Measurements from ENCODE around the gene ZNF454.

The ZNF454 gene

GRCh38 chr5:178993955-178994579 lies 53.1 kb downstream of the ZNF454 start:
- no peak for DNase-seq

DNA sequence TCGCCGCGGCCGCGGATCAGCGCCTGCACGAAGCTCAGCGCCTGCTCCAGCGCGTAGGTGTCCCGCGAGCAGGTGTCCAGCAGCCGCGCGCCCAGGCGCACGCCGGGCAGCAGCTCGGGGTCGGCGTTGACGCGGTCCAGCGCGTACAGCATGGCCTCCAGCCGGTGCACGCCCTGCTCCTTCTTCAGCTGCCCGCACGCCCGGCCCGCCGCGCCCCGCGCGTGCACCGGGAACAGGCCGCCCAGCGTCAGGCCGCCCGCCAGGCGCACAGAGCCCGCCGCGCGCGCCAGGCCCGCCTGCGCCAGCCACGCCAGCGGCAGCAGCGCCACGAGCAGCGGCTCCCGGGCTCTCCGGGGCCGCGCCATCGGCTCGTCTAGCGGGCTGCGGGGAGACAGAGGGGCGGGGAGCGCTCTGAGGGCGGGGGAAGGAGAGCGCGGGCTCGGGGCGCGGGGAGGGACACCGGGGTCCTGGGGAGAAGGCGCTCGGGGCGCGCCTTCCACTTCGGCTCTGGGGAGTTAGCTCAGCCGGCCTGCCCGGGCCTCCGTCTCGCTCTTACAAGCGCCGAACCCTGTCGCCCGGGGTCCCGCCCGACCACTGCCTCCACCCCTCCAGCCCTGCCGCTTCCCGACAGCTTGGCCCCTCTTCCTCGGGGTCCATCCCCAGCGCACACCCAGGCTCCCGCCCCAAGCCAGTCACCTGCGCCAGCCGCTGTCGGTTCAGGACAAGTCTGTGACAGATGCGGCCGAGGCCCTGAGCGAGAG lies 53.8 kb downstream of the ZNF454 start, which contains the start of gene GRM6:
Gene GRM6 (minus strand): TSS at position 741 of the 761 bp plus-strand sequence. CDS start 376 bp downstream, at position 365.
- DNase-seq, result no peak

DNA sequence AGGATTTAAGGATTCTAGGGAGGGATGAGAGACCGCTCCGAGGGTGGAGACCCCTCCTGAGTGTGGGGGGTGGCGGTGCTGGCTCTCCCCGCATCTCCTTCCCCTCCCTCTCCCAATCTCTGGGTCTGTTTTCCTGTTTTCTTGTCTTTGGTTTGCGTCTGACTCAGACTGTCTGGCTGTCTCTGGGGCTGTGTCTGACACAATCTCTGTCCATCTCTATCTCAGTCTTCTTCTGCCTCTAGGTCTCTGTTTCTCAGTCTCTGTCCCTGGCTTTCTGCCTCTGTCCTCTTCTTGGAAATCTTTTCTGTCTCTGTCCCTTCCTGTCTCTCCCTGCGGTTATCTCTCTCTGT lies 54.3 kb downstream of the ZNF454 start:
- no peak for DNase-seq

DNA sequence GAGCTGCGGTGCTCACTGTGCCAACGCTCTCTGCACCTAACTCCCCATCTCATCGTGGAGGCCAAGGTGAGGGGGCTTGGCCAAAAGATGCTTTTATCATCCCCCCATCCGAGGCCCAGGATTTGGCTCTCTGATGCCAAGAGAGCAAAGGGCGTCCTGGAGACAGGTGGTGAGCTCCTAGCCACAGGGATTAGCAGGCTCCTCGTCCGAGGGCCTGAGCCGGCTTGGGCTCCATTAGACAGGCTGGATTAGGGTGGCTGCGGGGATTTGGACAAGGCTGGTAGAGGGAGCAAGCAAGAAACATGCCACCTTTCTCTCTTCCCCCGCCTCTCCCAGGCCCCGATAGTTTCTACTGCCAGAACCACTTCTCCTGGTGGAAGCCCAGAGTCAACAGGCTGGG lies 55.2 kb downstream of the ZNF454 start:
- no peak for DNase-seq

DNA sequence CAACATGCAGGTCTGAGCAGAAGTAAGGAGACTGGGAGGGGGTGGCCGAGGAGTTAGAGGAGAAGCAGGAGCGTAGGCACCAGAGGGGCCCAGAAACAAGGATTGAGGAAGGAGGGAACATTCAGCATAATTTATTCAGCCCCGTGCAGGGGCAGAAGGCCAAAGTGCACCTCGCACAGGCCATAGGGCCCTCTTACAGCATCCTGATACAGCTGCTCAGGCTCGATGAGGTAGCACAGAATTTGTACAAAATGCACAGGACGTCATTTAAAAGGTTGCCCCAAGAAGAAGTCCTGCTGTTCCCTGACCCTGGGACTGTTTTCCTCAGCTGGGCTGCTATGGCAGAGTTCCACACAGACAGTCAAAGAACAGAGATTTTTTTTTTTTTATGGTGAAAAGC lies 56.2 kb downstream of the ZNF454 start:
- DNase-seq, result no peak

- no peak for DNase-seq
These were observed 57.4 kb downstream of the ZNF454 start for GRCh38 chr5:178998441-178998840.

DNA sequence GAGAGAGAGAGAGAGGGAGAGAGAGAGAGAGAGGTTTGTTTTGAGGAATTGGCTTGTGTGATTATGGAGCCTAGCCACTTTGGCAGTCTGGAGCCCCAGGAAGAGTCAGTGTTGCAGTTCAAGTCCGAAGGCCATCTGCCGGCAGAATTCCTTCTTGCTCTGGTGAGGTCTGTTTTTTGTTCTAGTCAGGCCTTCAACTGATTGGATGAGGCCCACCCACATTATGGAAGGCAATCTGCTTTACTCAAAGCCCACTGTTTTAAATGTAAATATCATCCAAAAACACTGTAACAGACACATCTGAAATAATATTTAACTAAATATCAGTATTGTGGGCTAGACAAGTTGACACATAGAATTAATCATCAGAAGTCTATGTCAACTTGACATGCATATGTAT lies 65.6 kb downstream of the ZNF454 start:
- DNase-seq, result no peak

- no peak for DNase-seq
These were observed 67.7 kb downstream of the ZNF454 start for GRCh38 chr5:179008667-179009066.
